ENCODE results near the gene SIGLEC14. TPM values are rescaled to one million over a fixed set of nuclear protein-coding genes. Genes with fewer than 3 reads are reported as not detected.

SIGLEC14 gene
- not detected in 2 replicates for total RNA-seq

GRCh38 chr19:51646730-51647129, at the start of gene SIGLEC14:
TSS of gene SIGLEC14 (minus strand) at chr19:51646825. CDS start at chr19:51646759, 66 bp downstream.

GRCh38 chr19:51693260-51693659, 46.6 kb upstream of the SIGLEC14 start, which contains the start of gene SPACA6:
TSS of gene SPACA6 (plus strand) at chr19:51693330. CDS start at chr19:51693527, 197 bp downstream.

GRCh38 chr19:51630315-51630714, 16.3 kb downstream of the SIGLEC14 start, which contains the start of gene SIGLEC5:
TSS of gene SIGLEC5 (minus strand) at chr19:51630401. CDS start at chr19:51630335, 66 bp downstream.

Other genes with a start within 250 kb of the SIGLEC14 start
- not detected in 2 replicates for gene SIGLEC10, start 229.2 kb downstream of the SIGLEC14 start, total RNA-seq
- gene SIGLEC8, start 188.4 kb downstream of the SIGLEC14 start, total RNA-seq: not detected in 2 replicates
- not detected in 2 replicates for gene CEACAM18, start 168.3 kb downstream of the SIGLEC14 start, total RNA-seq
- not detected in 2 replicates for gene SIGLEC12, start 145.0 kb downstream of the SIGLEC14 start, total RNA-seq
- gene SIGLEC6, start 115.2 kb downstream of the SIGLEC14 start, total RNA-seq: not detected in 2 replicates
- 7.7 and 29.9 TPM in 2 replicates for gene ZNF175, start 75.5 kb downstream of the SIGLEC14 start, total RNA-seq
- not detected in 2 replicates for gene SIGLEC5, start 16.4 kb downstream of the SIGLEC14 start, total RNA-seq
- 5.2 and 11.0 TPM in 2 replicates for gene SPACA6, start 46.5 kb upstream of the SIGLEC14 start, total RNA-seq
- gene HAS1, start 77.2 kb upstream of the SIGLEC14 start, total RNA-seq: 10.4 and 33.9 TPM in 2 replicates
- gene FPR1, start 105.1 kb upstream of the SIGLEC14 start, total RNA-seq: 1.6 and 1.8 TPM in 2 replicates
- 0.05 and 0.30 TPM in 2 replicates for gene FPR2, start 114.4 kb upstream of the SIGLEC14 start, total RNA-seq
- under 0.01 and 0.88 TPM in 2 replicates for gene FPR3, start 148.3 kb upstream of the SIGLEC14 start, total RNA-seq
- 9.1 and 14.0 TPM in 2 replicates for gene ZNF577, start 241.1 kb upstream of the SIGLEC14 start, total RNA-seq